PFSK-1 (cell line): ENCODE measurements around the gene NYAP2.

Experiments
- FOXP2 ChIP-seq: optimal IDR thresholded peaks from 2 replicates; pipeline ENCODE3; 2011; ENCODE audit warnings: borderline replicate concordance, control low read depth, inconsistent platforms; ENCODE audit not compliant: insufficient read depth; ENCODE audit errors: extremely low read length, extremely low read depth
- POLR2AphosphoS5 ChIP-seq: IDR thresholded peaks from 2 replicates; pipeline ENCODE4 v1.6.1; 2012; ENCODE audit warnings: low read depth, mild to moderate bottlenecking, control low read depth, low read length, moderate library complexity
- REST ChIP-seq, 2 experiments: IDR thresholded peaks; 2 replicates each; pipeline versions ENCODE4 v1.6.1 to v1.8.0; 2011 to 2012; ENCODE audit warnings: low read depth in 2 of 2, low read length in 2 of 2, control low read depth in 1 of 2, inconsistent platforms in 1 of 2, mild to moderate bottlenecking in 1 of 2, moderate library complexity in 1 of 2; ENCODE audit not compliant: insufficient read depth in 1 of 2
- SIN3A ChIP-seq: IDR thresholded peaks from 2 replicates; pipeline ENCODE4 v1.6.1; 2012; ENCODE audit warnings: mild to moderate bottlenecking, low read length, moderate library complexity, borderline replicate concordance; ENCODE audit not compliant: insufficient read depth
- TAF1 ChIP-seq: IDR thresholded peaks from 2 replicates; pipeline ENCODE4 v1.6.1; 2012; ENCODE audit warnings: low read length, control low read depth, borderline replicate concordance; ENCODE audit not compliant: insufficient read depth

DNA sequence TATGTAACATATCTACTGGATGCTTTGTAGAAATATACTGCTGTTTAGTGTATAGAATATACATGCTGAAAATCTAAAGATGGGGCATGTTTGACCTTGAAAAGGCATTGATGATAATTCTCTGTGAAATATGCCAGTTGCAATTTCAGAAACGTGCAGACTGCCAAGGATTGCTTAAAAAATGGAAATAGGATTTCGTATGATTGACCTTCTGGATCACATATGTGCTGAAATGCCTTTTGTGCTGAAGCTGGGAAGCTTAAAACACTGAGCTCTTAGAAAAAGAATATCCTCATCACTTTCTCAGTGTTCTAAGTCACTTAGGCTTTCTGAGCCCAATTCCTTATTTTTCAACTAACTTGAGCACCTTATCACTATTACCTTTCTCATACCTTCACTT, 14.3 kb downstream of the NYAP2 start:
- no peak for TF ChIP-seq TAF1
- no peak for TF ChIP-seq POLR2AphosphoS5
- no peak for TF ChIP-seq REST (IDR thresholded peaks at IDR 0.05; ENCODE audit: insufficient read depth in 1 of 2, low read depth in 2 of 2, low read length in 2 of 2)
- no peak for TF ChIP-seq SIN3A
- no peak for TF ChIP-seq FOXP2
